NCI-H748 (cell line): ENCODE measurements around the gene C4BPA.

Experiments used
- DNase-seq: peaks from one replicate; lab custom pipeline; 2025; ENCODE audit not compliant: unreplicated experiment; lab: John Stamatoyannopoulos, UW

The C4BPA gene

GRCh38 chr1:207179036-207179435, 75.0 kb downstream of the C4BPA start:
- DNase-seq = no peak

GRCh38 chr1:207181847-207182246, 77.8 kb downstream of the C4BPA start:
- DNase-seq = peak; percentile 2

- no peak for DNase-seq
Measured at GRCh38 chr1:207186503-207186902, 82.5 kb downstream of the C4BPA start.

GRCh38 chr1:207188901-207189300, 84.9 kb downstream of the C4BPA start:
- DNase-seq = peak; percentile 63

GRCh38 chr1:207191061-207191460, 87.0 kb downstream of the C4BPA start:
- no peak for DNase-seq

GRCh38 chr1:207191776-207192175, 87.7 kb downstream of the C4BPA start:
- DNase-seq = no peak

- no peak for DNase-seq
Measured at GRCh38 chr1:207194197-207194596, 90.2 kb downstream of the C4BPA start.
